Neuronal stem cell (in vitro differentiated cells): ENCODE measurements around the gene SAMD4A.

Experiments
- DNase-seq: peaks from one replicate; pipeline ENCODE4 v3.0.0-alpha.2; 2013; ENCODE audit warnings: low spot score
- H2AFZ ChIP-seq: one replicate; pipeline ENCODE4 v1.6.1; 2013; ENCODE audit warnings: mild to moderate bottlenecking, low read length, inconsistent platforms
- H2AK5ac ChIP-seq: 2 replicates; pipeline ENCODE4 v1.6.1; 2013; ENCODE audit warnings: low read depth, mild to moderate bottlenecking, inconsistent platforms, low read length, moderate library complexity, mixed read lengths
- H2BK120ac ChIP-seq: 2 replicates; pipeline ENCODE4 v1.6.1; 2013; ENCODE audit warnings: low read depth, mild to moderate bottlenecking, inconsistent platforms, low read length, moderate library complexity, mixed read lengths
- H2BK12ac ChIP-seq: one replicate; pipeline ENCODE4 v1.6.1; 2013; ENCODE audit warnings: low read length, inconsistent platforms
- H2BK15ac ChIP-seq: 2 replicates; pipeline ENCODE4 v1.6.1; 2013; ENCODE audit warnings: mild to moderate bottlenecking, low read length, inconsistent platforms, mixed read lengths
- H2BK5ac ChIP-seq: one replicate; pipeline ENCODE4 v1.6.1; 2013; ENCODE audit warnings: inconsistent platforms, mild to moderate bottlenecking, low read length, moderate library complexity
- H3K14ac ChIP-seq: one replicate; pipeline ENCODE4 v1.6.1; 2013; ENCODE audit warnings: low read length, inconsistent platforms
- H3K18ac ChIP-seq: 2 replicates; pipeline ENCODE4 v1.6.1; 2013; ENCODE audit warnings: low read length, inconsistent platforms
- H3K23ac ChIP-seq: 2 replicates; pipeline ENCODE4 v1.6.1; 2013; ENCODE audit warnings: low read depth, mild to moderate bottlenecking, mixed read lengths, low read length, inconsistent platforms; ENCODE audit not compliant: poor library complexity
- H3K27ac ChIP-seq: replicated peaks from 3 replicates; pipeline ENCODE4 v1.5.1; 2013; ENCODE audit warnings: low read length, inconsistent platforms
- H3K27me3 ChIP-seq, 3 experiments: 2 replicates each; pipeline ENCODE4 v1.6.1; 2013; ENCODE audit warnings: low read length in 3 of 3, mild to moderate bottlenecking in 2 of 3, inconsistent platforms in 1 of 3, low read depth in 1 of 3, mixed read lengths in 1 of 3, moderate library complexity in 1 of 3; ENCODE audit not compliant: control insufficient read depth in 3 of 3, insufficient read depth in 3 of 3
- H3K36me3 ChIP-seq, 2 donors: replicated peaks in 1 of 2; 2 replicates each; pipeline ENCODE4 v1.6.1; 2013; ENCODE audit warnings: low read length in 2 of 2; ENCODE audit not compliant: control insufficient read depth in 2 of 2, insufficient read depth in 2 of 2
- H3K4ac ChIP-seq: 2 replicates; pipeline ENCODE4 v1.6.1; 2013; ENCODE audit warnings: inconsistent platforms, mild to moderate bottlenecking, low read length, moderate library complexity
- H3K4me1 ChIP-seq, 2 donors: 1 replicate in 1 of 2; 2 replicates in 1 of 2; pipeline ENCODE4 v1.6.1; 2013; ENCODE audit warnings: low read length in 2 of 2, low read depth in 1 of 2; ENCODE audit not compliant: control insufficient read depth in 2 of 2, insufficient read depth in 1 of 2
- H3K4me2 ChIP-seq: one replicate; pipeline ENCODE4 v1.6.1; 2013; ENCODE audit warnings: mild to moderate bottlenecking, low read length, inconsistent platforms; ENCODE audit not compliant: insufficient read depth, poor library complexity, severe bottlenecking
- H3K4me3 ChIP-seq, 2 donors: 2 replicates each; pipeline ENCODE4 v1.5.1; 2013; ENCODE audit warnings: low read length in 2 of 2, mild to moderate bottlenecking in 2 of 2, inconsistent platforms in 1 of 2, moderate library complexity in 1 of 2
- H3K79me1 ChIP-seq: one replicate; pipeline ENCODE4 v1.6.1; 2013; ENCODE audit warnings: low read depth, mild to moderate bottlenecking, inconsistent platforms, low read length, moderate library complexity
- H3K9ac ChIP-seq: one replicate; pipeline ENCODE4 v1.6.1; 2013; ENCODE audit warnings: mild to moderate bottlenecking, low read depth, low read length, inconsistent platforms; ENCODE audit not compliant: poor library complexity
- H3K9me3 ChIP-seq, 2 donors: replicated peaks in 1 of 2; 2 replicates each; pipeline versions ENCODE3 to v1.6.1; 2013; ENCODE audit warnings: low read length in 2 of 2, mild to moderate bottlenecking in 2 of 2, inconsistent platforms in 1 of 2, low read depth in 1 of 2, mixed read lengths in 1 of 2, moderate library complexity in 1 of 2; ENCODE audit not compliant: control insufficient read depth in 2 of 2, insufficient read depth in 1 of 2
- H4K8ac ChIP-seq: one replicate; pipeline ENCODE4 v1.6.1; 2013; ENCODE audit warnings: low read depth, mild to moderate bottlenecking, inconsistent platforms, low read length, moderate library complexity
- H4K91ac ChIP-seq: one replicate; pipeline ENCODE4 v1.6.1; 2013; ENCODE audit warnings: low read length, low read depth, mild to moderate bottlenecking, inconsistent platforms; ENCODE audit not compliant: poor library complexity
- WGBS, 2 donors: extraction: QIAGEN DNeasy Blood & Tissue Kit; methylation state at CpG; one replicate each; pipeline ENCODE4 v1.1.7; 2013; ENCODE audit warnings: missing lambda C conversion rate in 2 of 2, mixed read lengths in 1 of 2; ENCODE audit not compliant: insufficient read length in 2 of 2, insufficient replicate concordance in 1 of 2; ENCODE audit errors: extremely low coverage in 2 of 2; 5-methylcytosine and 5-hydroxymethylcytosine counted together

SAMD4A gene

DNA sequence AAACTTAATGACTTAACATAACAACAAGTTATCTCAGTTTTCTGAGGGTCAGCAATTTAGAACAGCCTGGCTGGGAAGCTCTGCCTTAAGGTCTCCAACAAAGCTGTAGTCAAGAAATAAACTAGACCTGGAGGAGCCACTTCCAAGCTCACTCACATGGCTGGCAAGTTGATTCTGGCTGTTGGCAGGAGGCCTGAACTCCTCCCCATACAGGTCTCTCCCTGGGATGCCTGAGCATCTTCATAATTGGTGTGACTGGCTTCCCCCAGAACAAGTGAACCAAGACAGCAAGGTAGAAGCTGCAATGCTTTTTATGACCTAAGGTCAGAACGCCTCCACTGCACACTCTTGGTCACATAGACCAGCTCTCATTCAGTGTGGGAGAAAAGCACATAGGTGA lies 128.3 kb downstream of the SAMD4A start:
- no CpG with 5 or more reads among the region's 1 CpG for WGBS, 2 donors
- Histone ChIP-seq H4K91ac (no peak overlapping the region), H3K4me2 (no peak overlapping the region), H3K4ac (no peak overlapping the region), H3K4me3 (no peak overlapping the region), H3K9me3 (no peaks in the 10 kb centered on the region), H3K23ac (no peak overlapping the region), H2BK12ac (no peak overlapping the region), H3K9ac (no peak overlapping the region), H2BK15ac (no peak overlapping the region), H3K27me3 (no peaks in the 10 kb centered on the region), H3K79me1 (no peaks in the 10 kb centered on the region), H3K36me3 (no peaks in the 10 kb centered on the region), H2AFZ (no peak overlapping the region), H3K27ac (no peak overlapping the region), H2BK120ac (no peak overlapping the region), H4K8ac (no peak overlapping the region), H2AK5ac (no peak overlapping the region), H2BK5ac (no peak overlapping the region), H3K18ac (no peak overlapping the region), H3K14ac (no peak overlapping the region), H3K4me1 (peaks cover 7 to 11% of the 10 kb centered on the region in 2 donors)
- no peak for DNase-seq

DNA sequence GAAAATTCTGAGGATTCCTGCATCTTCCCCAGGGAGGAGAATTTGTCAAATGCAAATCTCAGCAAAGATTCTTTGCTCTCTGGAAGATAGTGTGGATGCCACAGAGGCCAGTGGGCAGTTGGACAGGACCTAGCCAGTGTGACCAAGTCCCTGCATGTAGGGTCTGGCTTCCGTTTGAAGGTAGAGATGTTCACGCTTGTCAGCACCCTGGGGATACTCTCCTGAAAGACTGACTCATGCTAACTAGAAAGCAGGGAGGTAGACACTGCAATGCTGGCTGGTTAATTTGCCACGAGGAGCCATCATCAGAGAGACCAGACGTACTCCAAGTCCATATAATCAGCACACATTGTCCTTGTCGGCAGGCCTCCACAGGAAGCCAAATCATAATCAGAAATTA lies 130.1 kb downstream of the SAMD4A start:
- H2BK12ac ChIP-seq, result no peak overlapping the region
- H3K14ac ChIP-seq, result no peak overlapping the region
- peaks cover 0 to 2% of the 10 kb centered on the region in 2 donors for H3K36me3 ChIP-seq
- no peak overlapping the region for H2BK5ac ChIP-seq
- no peak overlapping the region for H4K91ac ChIP-seq
- no peaks in the 10 kb centered on the region for H3K9me3 ChIP-seq
- H2AFZ ChIP-seq, result no peak overlapping the region
- H2BK15ac ChIP-seq, result no peak overlapping the region
- no peak overlapping the region for H2AK5ac ChIP-seq
- H3K9ac ChIP-seq, result no peak overlapping the region
- no peak for DNase-seq
- H3K4me2 ChIP-seq, result no peak overlapping the region
- no peak overlapping the region for H3K23ac ChIP-seq
- no peak overlapping the region for H3K4me3 ChIP-seq
- H3K4ac ChIP-seq, result no peak overlapping the region
- no CpG with 5 or more reads among the region's 5 CpGs for WGBS, 2 donors
- no peak overlapping the region for H4K8ac ChIP-seq
- no peaks in the 10 kb centered on the region for H3K79me1 ChIP-seq
- no peak overlapping the region for H2BK120ac ChIP-seq
- H3K4me1 ChIP-seq, result peaks cover 0 to 10% of the 10 kb centered on the region in 2 donors
- no peak overlapping the region for H3K18ac ChIP-seq
- H3K27ac ChIP-seq, result no peak overlapping the region
- no peaks in the 10 kb centered on the region for H3K27me3 ChIP-seq

DNA sequence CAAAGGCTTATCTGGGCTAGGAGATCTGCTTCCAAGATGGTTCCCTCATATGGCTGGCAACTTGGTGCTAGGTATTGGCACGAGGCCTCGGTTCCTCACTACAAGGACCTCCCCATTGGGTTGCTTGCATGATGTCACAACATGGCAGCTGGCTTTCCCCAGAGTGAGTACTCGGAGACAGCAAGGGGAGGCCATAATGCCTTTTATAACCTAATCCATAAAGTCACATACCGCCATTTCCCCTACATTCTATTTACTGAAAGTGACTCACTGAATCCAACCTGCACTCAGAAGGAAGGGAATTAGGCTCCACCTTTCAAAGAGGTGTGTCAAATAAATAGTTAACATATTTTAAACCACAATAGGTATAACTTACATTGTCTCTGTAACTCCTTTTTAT lies 130.9 kb downstream of the SAMD4A start:
- DNase-seq, result no peak
- no peak overlapping the region for H2BK120ac ChIP-seq
- peaks cover 2 to 10% of the 10 kb centered on the region in 2 donors for H3K36me3 ChIP-seq
- H3K9me3 ChIP-seq, result no peaks in the 10 kb centered on the region
- H3K27me3 ChIP-seq, result no peaks in the 10 kb centered on the region
- no peak overlapping the region for H4K91ac ChIP-seq
- no peak overlapping the region for H2BK5ac ChIP-seq
- no peak overlapping the region for H3K14ac ChIP-seq
- H2BK12ac ChIP-seq, result no peak overlapping the region
- H2AFZ ChIP-seq, result no peak overlapping the region
- H2BK15ac ChIP-seq, result no peak overlapping the region
- H4K8ac ChIP-seq, result no peak overlapping the region
- H3K23ac ChIP-seq, result no peak overlapping the region
- no peak overlapping the region for H2AK5ac ChIP-seq
- H3K9ac ChIP-seq, result no peak overlapping the region
- H3K27ac ChIP-seq, result no peak overlapping the region
- no peak overlapping the region for H3K18ac ChIP-seq
- WGBS, 2 donors, result no CpG with 5 or more reads among the region's 4 CpGs
- H3K79me1 ChIP-seq, result no peaks in the 10 kb centered on the region
- H3K4me3 ChIP-seq, result no peak overlapping the region
- H3K4me1 ChIP-seq, result peaks cover 0 to 11% of the 10 kb centered on the region in 2 donors
- H3K4me2 ChIP-seq, result no peak overlapping the region
- no peak overlapping the region for H3K4ac ChIP-seq

DNA sequence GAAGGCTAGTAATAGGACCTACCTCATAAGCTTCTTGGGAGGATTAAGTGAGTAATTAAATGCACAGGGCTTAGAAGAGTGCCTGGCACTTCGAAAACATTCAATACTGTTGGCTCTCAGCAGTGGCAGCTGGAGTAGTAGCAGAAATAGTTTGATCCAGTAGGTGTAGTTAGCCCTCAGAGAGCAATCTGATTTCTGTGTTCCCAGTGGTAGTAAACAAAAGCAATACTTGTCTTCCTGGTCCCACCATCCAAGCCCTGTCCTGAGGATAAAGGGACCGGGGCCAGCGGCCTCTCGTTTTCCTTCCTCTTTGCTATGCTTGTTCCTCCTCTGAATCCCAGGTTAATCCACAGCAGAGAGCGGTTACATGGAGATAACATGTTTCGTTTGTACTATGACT lies 131.6 kb downstream of the SAMD4A start:
- Histone ChIP-seq H4K8ac (no peak overlapping the region), H3K27me3 (no peaks in the 10 kb centered on the region), H3K9me3 (no peaks in the 10 kb centered on the region), H3K79me1 (no peaks in the 10 kb centered on the region), H3K4me3 (no peak overlapping the region), H3K4me1 (peaks cover 0 to 11% of the 10 kb centered on the region in 2 donors), H3K9ac (no peak overlapping the region), H3K14ac (no peak overlapping the region), H3K18ac (no peak overlapping the region), H2AFZ (no peak overlapping the region), H2BK120ac (no peak overlapping the region), H2BK5ac (no peak overlapping the region), H3K27ac (no peak overlapping the region), H2BK12ac (no peak overlapping the region), H3K36me3 (peaks cover 2 to 10% of the 10 kb centered on the region in 2 donors), H2AK5ac (no peak overlapping the region), H3K23ac (no peak overlapping the region), H3K4me2 (no peak overlapping the region), H3K4ac (no peak overlapping the region), H4K91ac (no peak overlapping the region), H2BK15ac (no peak overlapping the region)
- no peak for DNase-seq
- WGBS, 2 donors, result no CpG with 5 or more reads among the region's 6 CpGs
